ENCODE data around the gene HHLA2. TPM values are rescaled to one million over a fixed set of nuclear protein-coding genes. Genes with fewer than 3 reads are reported as not detected.

The HHLA2 gene
- total and polyA plus RNA-seq, 2 of the 8 experiments (the other 6 are each of a cell fraction or from before 2014, with no cell fraction given) = not detected

DNA sequence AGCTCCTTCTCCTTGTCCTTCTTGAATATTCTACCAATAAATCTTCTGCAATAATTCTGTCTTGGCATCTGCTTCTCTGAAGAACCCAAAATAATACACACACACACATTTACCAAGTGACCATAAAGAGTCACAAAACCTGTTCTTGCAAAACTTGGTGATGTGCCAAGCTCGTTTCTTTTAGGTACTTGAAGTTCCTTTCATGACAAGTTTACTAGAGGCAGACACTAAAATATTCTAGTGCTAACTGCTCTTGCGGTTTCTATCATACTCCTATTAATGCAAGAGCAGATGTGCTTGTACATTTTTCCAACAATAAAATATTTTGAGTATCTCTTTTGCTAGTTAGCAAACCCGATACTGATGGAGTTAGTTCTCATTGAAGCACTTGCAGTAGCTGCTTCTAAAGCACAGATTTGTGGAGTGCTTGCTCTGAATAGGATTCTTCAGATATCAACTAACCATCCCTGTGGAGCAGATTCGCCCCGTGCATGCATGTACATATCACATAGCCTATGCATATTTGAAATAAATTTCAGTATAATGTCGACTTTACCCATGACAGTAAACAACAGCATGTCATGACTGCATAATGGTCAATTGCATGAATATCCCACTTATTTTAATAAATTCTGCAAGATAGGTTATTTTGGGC, 23.2 kb downstream of the HHLA2 start (continued):
- TF ChIP-seq SRF (IDR thresholded peaks at IDR 0.05; ENCODE audit: low read depth, low read length) (no peak), KDM5A (IDR thresholded peaks at IDR 0.05; ENCODE audit: low read length) (no peak), GABPA (IDR thresholded peaks at IDR 0.05; ENCODE audit: borderline replicate concordance, insufficient read depth, low read length) (no peak), JUND (IDR thresholded peaks at IDR 0.05; ENCODE audit: low read length) (no peak), ASH2L (IDR thresholded peaks at IDR 0.05; ENCODE audit: low read length) (no peak)
